Keratinocyte (primary cell): ENCODE results near the gene IFI35. TPM values are rescaled to one million over a fixed set of nuclear protein-coding genes. Genes with fewer than 3 reads are reported as not detected.
A peak's percentile ranks its signal among the peaks of the same experiment; 100 is the strongest.

Experiments used
- DNase-seq: peaks from one replicate; pipeline ENCODE4 v3.0.0-alpha.2; 2011; ENCODE audit warnings: low read depth, missing footprints, low spot score
- FAIRE-seq: peaks from 2 replicates; lab custom pipeline; 2011; peaks lifted over from hg19 to GRCh38; lab: Jason Lieb, UNC
- H2AFZ ChIP-seq: 2 replicates; pipeline ENCODE4 v1.6.0; 2012; ENCODE audit warnings: low read length, control low read depth, inconsistent platforms; ENCODE audit not compliant: control insufficient read depth
- H3K27ac ChIP-seq: 2 replicates; pipeline ENCODE4 v1.5.1; 2011; ENCODE audit warnings: low read length; ENCODE audit not compliant: control insufficient read depth, insufficient read depth
- H3K27me3 ChIP-seq: 3 replicates; pipeline ENCODE4 v1.6.0; 2011; ENCODE audit warnings: low read length; ENCODE audit not compliant: control insufficient read depth, insufficient read depth; ENCODE audit errors: extremely low read depth
- H3K36me3 ChIP-seq, 2 experiments: 2 replicates in 1 of 2; 3 replicates in 1 of 2; pipeline ENCODE4 v1.5.1; 2011; ENCODE audit warnings: low read length in 2 of 2, mild to moderate bottlenecking in 1 of 2; ENCODE audit not compliant: control insufficient read depth in 2 of 2, insufficient read depth in 2 of 2; ENCODE audit errors: extremely low read depth in 1 of 2
- H3K4me1 ChIP-seq: 3 replicates; pipeline ENCODE4 v1.5.1; 2011; ENCODE audit warnings: low read length; ENCODE audit not compliant: control insufficient read depth, insufficient read depth; ENCODE audit errors: extremely low read depth
- H3K4me2 ChIP-seq: 3 replicates; pipeline ENCODE4 v1.6.0; 2011; ENCODE audit warnings: low read depth, low read length; ENCODE audit not compliant: control insufficient read depth, insufficient read depth; ENCODE audit errors: extremely low read depth
- H3K4me3 ChIP-seq, 3 experiments: fragments of 200-600 bp in 1 of 3; sonication (generic) in 1 of 3; 2 replicates in 2 of 3; 3 replicates in 1 of 3; pipeline ENCODE4 v1.5.1; 2011 to 2016; ENCODE audit warnings: low read length in 3 of 3, mild to moderate bottlenecking in 3 of 3, control low read depth in 2 of 3, inconsistent platforms in 1 of 3, low read depth in 1 of 3, mixed read lengths in 1 of 3, mixed run types in 1 of 3, moderate library complexity in 1 of 3; ENCODE audit not compliant: control insufficient read depth in 2 of 3, insufficient read depth in 2 of 3; ENCODE audit errors: extremely low read depth in 1 of 3
- H3K79me2 ChIP-seq: 2 replicates; pipeline ENCODE4 v1.6.0; 2012; ENCODE audit warnings: low read length; ENCODE audit not compliant: control insufficient read depth, insufficient read depth
- H3K9ac ChIP-seq: 3 replicates; pipeline ENCODE4 v1.6.0; 2011; ENCODE audit warnings: low read length; ENCODE audit not compliant: control insufficient read depth, insufficient read depth; ENCODE audit errors: extremely low read depth
- H3K9me1 ChIP-seq: 3 replicates; pipeline ENCODE4 v1.6.0; 2011; ENCODE audit warnings: low read length; ENCODE audit not compliant: control insufficient read depth, insufficient read depth; ENCODE audit errors: extremely low read depth
- H3K9me3 ChIP-seq: 2 replicates; pipeline ENCODE4 v1.5.1; 2012; ENCODE audit warnings: low read depth, low read length; ENCODE audit not compliant: control insufficient read depth
- H4K20me1 ChIP-seq: 3 replicates; pipeline ENCODE4 v1.6.0; 2011; ENCODE audit warnings: low read length; ENCODE audit not compliant: control insufficient read depth, insufficient read depth; ENCODE audit errors: extremely low read depth
- CTCF ChIP-seq, 3 experiments: IDR thresholded peaks in 1 of 3; conservative IDR thresholded peaks in 1 of 3; optimal IDR thresholded peaks in 1 of 3; 2 replicates in 2 of 3; 3 replicates in 1 of 3; pipeline versions ENCODE3 to v1.5.1; 2011; ENCODE audit warnings: low read length in 3 of 3, mild to moderate bottlenecking in 3 of 3, moderate library complexity in 2 of 3, control low read depth in 1 of 3, inconsistent platforms in 1 of 3; ENCODE audit not compliant: insufficient read depth in 2 of 3; ENCODE audit errors: extremely low read depth in 1 of 3
- EZH2 ChIP-seq: IDR thresholded peaks from one replicate; pipeline ENCODE4 v1.6.1; 2012; ENCODE audit warnings: inconsistent platforms, mild to moderate bottlenecking, low read length, moderate library complexity
- dilution Hi-C: fragments of 300-500 bp; cut with MboI; formaldehyde crosslinking; loops from one replicate; pipeline ENCODE4 v1.7.0; 2020; ENCODE audit warnings: low sequenced_read_pairs; ENCODE audit not compliant: extremely low pct_ligation_motif_present
- polyA plus RNA-seq, 5 experiments: library from polyadenylated mRNA; depleted of rRNA in 3 of 5; stranded (reverse) in 3 of 5; stranded (forward) in 1 of 5; unstranded in 1 of 5; fragments of >200 nt; gene quantifications; 1 replicate in 1 of 5; 2 replicates in 3 of 5; 3 replicates in 1 of 5; pipeline versions ENCODE4 v1.2.1 to v1.2.3, GENCODE V29; 2011 to 2012; ENCODE audit warnings: missing spikeins in 2 of 5, low read depth in 1 of 5, low replicate concordance in 1 of 5

Gene IFI35
- polyA plus RNA-seq, 1 donor (not counting 4 experiments of a cell fraction or from before 2014, with no cell fraction given), result 27.6 TPM

GRCh38 chr17:42989726-42990652 is 16.6 kb upstream of the IFI35 start:
- TF ChIP-seq EZH2 (no peak), CTCF (optimal IDR thresholded peaks at IDR 0.05 in 1 of 3, IDR thresholded peaks at IDR 0.05 in 1 of 3, conservative IDR thresholded peaks at IDR 0.05 in 1 of 3; ENCODE audit: extremely low read depth in 1 of 3, insufficient read depth in 2 of 3, low read length in 3 of 3) (no peak)
- no peaks in the 10 kb centered on the region for H3K27me3 ChIP-seq
- no peak overlapping the region for H2AFZ ChIP-seq
- H3K36me3 ChIP-seq, result peaks cover 16 to 38% of the 10 kb centered on the region in 2 experiments
- H3K9ac ChIP-seq, result peak overlapping the region; percentile 43
- peak; percentile 84 for FAIRE-seq
- H3K9me1 ChIP-seq, result no peaks in the 10 kb centered on the region
- peak overlapping the region; percentile 60 for H3K27ac ChIP-seq
- H3K4me2 ChIP-seq, result peak overlapping the region; percentile 69
- H4K20me1 ChIP-seq, result no peaks in the 10 kb centered on the region
- dilution Hi-C loops, result no loop called here
- peaks cover 1% of the 10 kb centered on the region for H3K79me2 ChIP-seq
- H3K4me1 ChIP-seq, result peaks cover 29% of the 10 kb centered on the region
- DNase-seq, result no peak
- H3K4me3 ChIP-seq, result peak overlapping the region in 1 of 3 experiments; percentile 5
- H3K9me3 ChIP-seq, result no peaks in the 10 kb centered on the region

GRCh38 chr17:42991471-42991870 is 15.1 kb upstream of the IFI35 start:
- Histone ChIP-seq H3K4me1 (peaks cover 29% of the 10 kb centered on the region), H3K9me1 (no peaks in the 10 kb centered on the region), H2AFZ (no peak overlapping the region), H4K20me1 (no peaks in the 10 kb centered on the region), H3K4me3 (no peak overlapping the region), H3K79me2 (no peaks in the 10 kb centered on the region), H3K36me3 (peaks cover 16 to 38% of the 10 kb centered on the region in 2 experiments), H3K27me3 (no peaks in the 10 kb centered on the region), H3K9ac (no peak overlapping the region), H3K9me3 (no peaks in the 10 kb centered on the region), H3K4me2 (no peak overlapping the region), H3K27ac (peak overlapping the region; percentile 10)
- FAIRE-seq, result peak; percentile 62
- DNase-seq, result no peak
- dilution Hi-C loops, result no loop called here
- TF ChIP-seq EZH2 (no peak), CTCF (optimal IDR thresholded peaks at IDR 0.05 in 1 of 3, IDR thresholded peaks at IDR 0.05 in 1 of 3, conservative IDR thresholded peaks at IDR 0.05 in 1 of 3; ENCODE audit: extremely low read depth in 1 of 3, insufficient read depth in 2 of 3, low read length in 3 of 3) (no peak)
